Posterior vena cava (tissue), 2 donors: ENCODE data around the gene LGALS7B. TPM values are rescaled to one million over a fixed set of nuclear protein-coding genes. Genes with fewer than 3 reads are reported as not detected.

Experiments
- DNase-seq: peaks from one replicate; pipeline ENCODE4 v3.0.0-alpha.2; 2020; ENCODE audit warnings: low spot score
- intact Hi-C, 2 donors: fragments of 100-400 bp; cut with DNase I; formaldehyde crosslinking; loops; one replicate each; pipeline versions ENCODE4 v1.14.1 to v1.14.2; 2022 to 2023
- total RNA-seq, 2 donors: library from RNA; stranded (reverse); fragmentation: NEBNext Ultra II Directional; extraction: Animal tissue kit (Norgen Biotek cat#: 25700); gene quantifications; one replicate each; pipeline ENCODE4 v1.2.1, GENCODE V29; 2021
- donor health status: DM: yes; HTN: yes; CAD: no.
- donor health status: DM: yes; HTN: yes; CAD: no.

LGALS7B gene
- total RNA-seq, 2 donors from 2014 or later, result not detected

DNA sequence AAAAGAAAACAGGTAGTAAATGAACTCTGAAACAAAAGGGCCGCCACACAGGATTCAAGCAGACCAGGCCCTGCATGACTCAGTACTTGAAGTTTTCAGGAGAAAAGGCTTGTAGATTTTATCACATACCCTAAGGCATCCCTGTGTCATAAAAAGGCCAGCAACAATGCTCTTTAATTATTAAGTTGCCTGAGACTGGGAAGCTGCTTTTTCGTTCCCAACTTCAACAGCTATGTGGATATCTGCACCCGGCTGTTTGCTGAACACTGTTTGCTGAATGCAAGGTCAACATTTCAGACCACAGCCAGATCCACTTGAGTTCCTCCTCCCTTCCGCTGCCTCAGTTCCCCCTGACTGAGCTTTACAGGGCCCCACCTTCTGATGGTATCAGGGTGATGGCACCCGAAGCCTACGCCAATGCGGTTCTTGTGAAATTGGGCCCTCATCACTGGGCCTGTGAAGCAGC, 48.7 kb downstream of the LGALS7B start:
- DNase-seq, result no peak
- intact Hi-C loops, result loop anchor here in 1 of 2 donors (10.0 kb wide), 2 partner anchors 103 to 193 kb away; partner anchors contain the start of gene ACTN4

DNA sequence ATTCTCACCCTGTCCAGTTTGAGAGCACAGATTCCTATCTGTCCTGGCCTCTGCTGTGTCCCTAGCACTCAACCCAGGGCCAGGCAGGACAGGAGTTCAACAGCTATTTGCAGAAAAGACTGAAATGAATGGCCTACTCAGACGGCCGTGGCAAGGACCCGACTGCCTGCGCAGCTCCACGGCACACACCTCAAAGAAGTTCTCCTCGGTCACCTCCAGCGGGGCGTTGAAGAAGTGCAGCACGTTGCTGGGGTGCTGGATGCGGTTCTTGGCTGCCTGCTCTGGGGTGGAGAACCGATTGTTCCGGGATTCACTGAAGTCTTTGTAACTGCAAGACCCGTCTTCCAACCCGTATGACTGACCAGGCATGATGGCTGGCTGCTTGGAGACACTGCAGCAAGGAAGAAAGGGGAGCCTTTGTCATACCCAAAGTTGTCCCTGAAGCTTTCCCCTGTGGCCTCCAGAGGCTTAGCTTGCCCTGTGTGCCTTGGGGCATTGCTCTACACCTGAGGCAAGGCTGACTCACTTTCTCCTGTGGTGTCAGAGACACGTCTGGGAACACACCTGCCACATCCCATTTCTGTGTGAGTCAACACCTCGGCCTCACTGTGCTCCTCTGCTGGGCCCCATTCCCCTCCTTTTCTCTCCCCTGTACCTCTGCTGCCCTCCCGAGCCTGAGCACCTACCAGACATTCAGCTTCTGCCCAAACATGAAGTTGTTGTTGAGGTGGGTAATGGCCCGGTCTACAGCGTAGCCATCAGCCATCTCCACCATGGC, 49.4 kb downstream of the LGALS7B start:
- no peak for DNase-seq
- intact Hi-C loops, result loop anchor here in 1 of 2 donors (10.0 kb wide), 2 partner anchors 104 to 194 kb away; partner anchors contain the start of gene ACTN4

DNA sequence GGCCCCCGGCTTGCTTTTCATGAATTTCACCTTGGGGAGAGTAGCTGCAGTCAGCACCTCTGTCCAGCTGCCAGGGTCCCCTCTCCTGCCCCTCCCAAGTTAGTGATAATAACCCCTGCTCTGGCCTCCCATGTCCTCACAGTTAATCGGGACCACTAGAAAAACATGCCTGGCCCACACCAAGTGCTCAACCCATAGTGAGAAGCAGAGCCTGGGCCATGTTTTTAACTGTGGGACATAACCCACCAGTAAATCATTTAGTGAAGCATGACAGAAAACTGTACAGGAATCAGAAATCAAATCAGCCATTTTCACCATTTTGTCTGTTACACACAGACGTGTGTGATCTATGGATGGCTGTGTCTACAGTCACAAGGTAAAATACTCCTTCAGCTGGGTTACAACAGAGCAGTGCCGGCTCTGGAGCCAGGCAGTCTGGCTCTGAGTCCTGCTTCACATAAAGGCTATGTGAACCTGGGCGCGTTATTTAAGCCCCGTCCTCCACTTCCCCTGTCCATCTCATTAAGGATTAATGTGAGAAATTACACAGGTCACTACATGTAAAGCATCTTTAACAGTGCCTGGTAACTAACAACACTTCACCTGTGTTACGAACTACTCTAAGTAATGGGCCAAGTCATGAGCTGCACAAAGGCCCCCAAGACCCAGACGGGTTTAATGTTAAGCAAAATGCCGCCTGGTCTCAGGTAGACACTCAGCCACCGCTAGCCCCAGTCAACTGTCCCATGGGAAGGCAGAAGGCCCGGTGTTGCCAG, 50.2 kb downstream of the LGALS7B start:
- no peak for DNase-seq
- intact Hi-C loops, result loop anchor here in 1 of 2 donors (10.0 kb wide), 2 partner anchors 104 to 194 kb away; partner anchors contain the start of gene ACTN4

DNA sequence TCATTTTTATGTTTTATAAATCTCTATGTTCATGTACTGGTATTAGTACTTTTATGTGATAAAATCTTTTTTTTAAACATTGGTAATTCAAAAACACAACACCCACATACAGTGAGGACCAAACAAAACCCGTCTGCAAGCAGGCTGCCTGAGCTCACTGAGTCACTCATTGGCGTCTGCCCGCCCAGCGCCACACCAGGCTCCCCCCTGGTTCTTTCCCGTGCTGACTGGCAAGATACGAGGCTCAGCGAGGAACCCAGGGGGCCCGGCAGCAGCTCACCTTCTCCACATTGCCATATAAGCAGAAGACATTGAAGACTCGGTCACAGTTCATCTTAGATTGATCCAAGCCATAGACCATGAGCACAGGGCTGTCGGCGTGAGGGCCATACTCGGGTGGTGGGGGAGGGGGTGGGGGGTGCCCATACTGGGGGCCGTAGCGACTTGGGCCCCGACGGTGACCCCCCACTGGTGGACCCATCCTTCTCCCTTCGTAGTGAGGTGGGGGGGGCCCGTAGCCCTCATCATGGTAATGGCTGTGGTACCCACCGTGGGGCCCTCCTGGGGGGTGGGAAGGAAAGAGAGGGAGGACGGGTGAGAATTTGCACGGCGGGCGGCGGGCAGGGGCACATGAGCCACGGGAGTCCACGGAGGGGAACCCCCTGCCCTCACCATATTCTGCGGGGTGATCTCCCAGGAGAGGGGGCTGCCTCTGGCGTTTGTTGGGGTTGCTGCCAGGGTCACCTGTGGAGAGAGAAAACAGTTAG, 51.0 kb downstream of the LGALS7B start:
- intact Hi-C loops, result loop anchor here in 1 of 2 donors (10.0 kb wide), 2 partner anchors 105 to 195 kb away; partner anchors contain the start of gene ACTN4
- DNase-seq, result no peak

DNA sequence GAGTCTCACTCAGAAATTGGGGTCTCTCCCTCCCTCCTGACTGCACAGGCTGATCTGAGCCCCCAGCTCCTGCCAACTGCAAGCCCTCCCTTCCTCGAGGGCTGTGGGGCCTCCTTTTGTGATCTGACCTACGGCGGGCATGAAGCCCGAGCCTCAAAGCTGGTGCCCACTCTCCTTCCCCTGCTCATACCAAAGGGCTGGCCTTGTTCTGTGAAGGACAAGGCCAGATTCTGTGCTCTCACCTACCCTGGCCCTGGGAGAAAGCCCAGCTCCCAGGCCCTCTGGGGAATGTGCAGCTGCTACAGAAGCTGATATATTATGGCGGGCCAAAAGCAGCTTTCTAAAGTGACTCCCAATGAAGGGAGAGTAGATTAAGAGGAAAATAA, 51.6 kb downstream of the LGALS7B start:
- DNase-seq, result no peak
- intact Hi-C loops, result no loop called here

Other genes with a start within 250 kb of the LGALS7B start
- gene MAP4K1, start 171.2 kb upstream of the LGALS7B start, total RNA-seq, result 1 to 10 TPM; 2.7 to 5.5 TPM
- 100 to 1,000 TPM; 170 to 191 TPM for gene EIF3K, start 170.0 kb upstream of the LGALS7B start, total RNA-seq
- 100 to 1,000 TPM; 661 to 878 TPM for gene ACTN4, start 141.6 kb upstream of the LGALS7B start, total RNA-seq
- 1 to 10 TPM; 1.9 to 2.9 TPM for gene CAPN12, start 44.7 kb upstream of the LGALS7B start, total RNA-seq
- gene LGALS7, start 15.7 kb upstream of the LGALS7B start, total RNA-seq, result not detected
- under 1 TPM in 1 of 2 donors, not detected in 1; 0.86 TPM for gene LGALS4, start 23.7 kb downstream of the LGALS7B start, total RNA-seq
- gene ECH1, start 42.6 kb downstream of the LGALS7B start, total RNA-seq, result 100 to 1,000 TPM; 100 to 158 TPM
- 100 to 1,000 TPM; 191 to 194 TPM for gene HNRNPL, start 60.8 kb downstream of the LGALS7B start, total RNA-seq
- 1 to 10 TPM; 5.8 to 6.1 TPM for gene RINL, start 89.1 kb downstream of the LGALS7B start, total RNA-seq
- 10 to 100 TPM; 41.7 to 48.1 TPM for gene SIRT2, start 110.4 kb downstream of the LGALS7B start, total RNA-seq
- gene NFKBIB, start 110.8 kb downstream of the LGALS7B start, total RNA-seq, result 10 to 100 TPM; 19.3 to 23.1 TPM
- under 1 TPM; 0.24 to 0.37 TPM for gene CCER2, start 123.0 kb downstream of the LGALS7B start, total RNA-seq
- gene SARS2, start 141.6 kb downstream of the LGALS7B start, total RNA-seq, result 1 to 10 TPM; 8.2 to 9.5 TPM
- gene MRPS12, start 141.7 kb downstream of the LGALS7B start, total RNA-seq, result 10 to 100 TPM; 17.8 to 21.4 TPM
- 10 to 100 TPM; 17.4 to 23.0 TPM for gene FBXO17, start 186.5 kb downstream of the LGALS7B start, total RNA-seq
- gene FBXO27, start 243.3 kb downstream of the LGALS7B start, total RNA-seq, result 10 to 100 TPM in 1 of 2 donors, 1 to 10 TPM in 1; 8.5 to 10.0 TPM